Measurements from ENCODE around the gene PI16.

Gene PI16

GRCh38 chr6:36956446-36956820 is 1.9 kb downstream of the PI16 start:
- no peak for DNase-seq (ENCODE audit: low read depth in 1 of 2, low spot score in 1 of 2)

- DNase-seq (ENCODE audit: low read depth in 1 of 2, low spot score in 1 of 2), result no peak
These were observed 3.3 kb downstream of the PI16 start for GRCh38 chr6:36957773-36958271.

GRCh38 chr6:36958775-36959554 is 4.4 kb downstream of the PI16 start:
- DNase-seq (ENCODE audit: low read depth in 1 of 2, low spot score in 1 of 2), result no peak

- DNase-seq (ENCODE audit: low read depth in 1 of 2, low spot score in 1 of 2), result no peak
These were observed 5.2 kb downstream of the PI16 start for GRCh38 chr6:36959555-36960250.

GRCh38 chr6:36961441-36962435 is 7.2 kb downstream of the PI16 start:
- no peak for DNase-seq (ENCODE audit: low read depth in 1 of 2, low spot score in 1 of 2)

- peak; percentile 46 to 63 for DNase-seq (ENCODE audit: low read depth in 1 of 2, low spot score in 1 of 2)
These were observed 8.3 kb downstream of the PI16 start for GRCh38 chr6:36962874-36963273.

GRCh38 chr6:36963451-36964290 is 9.1 kb downstream of the PI16 start:
- DNase-seq (ENCODE audit: low read depth in 1 of 2, low spot score in 1 of 2), result no peak

- DNase-seq (ENCODE audit: low read depth in 1 of 2, low spot score in 1 of 2), result no peak
These were observed 9.8 kb downstream of the PI16 start for GRCh38 chr6:36964349-36964748.

- DNase-seq (ENCODE audit: low read depth in 1 of 2, low spot score in 1 of 2), result no peak
These were observed 10.4 kb downstream of the PI16 start for GRCh38 chr6:36964908-36965307.

GRCh38 chr6:36967301-36967700 is 12.8 kb downstream of the PI16 start:
- no peak for DNase-seq (ENCODE audit: low read depth in 1 of 2, low spot score in 1 of 2)

GRCh38 chr6:36967757-36968156 is 13.2 kb downstream of the PI16 start:
- no peak for DNase-seq (ENCODE audit: low read depth in 1 of 2, low spot score in 1 of 2)

- no peak for DNase-seq (ENCODE audit: low read depth in 1 of 2, low spot score in 1 of 2)
These were observed 13.9 kb downstream of the PI16 start for GRCh38 chr6:36968266-36968977.

- no peak for DNase-seq (ENCODE audit: low read depth in 1 of 2, low spot score in 1 of 2)
These were observed 14.7 kb downstream of the PI16 start for GRCh38 chr6:36969240-36969691.

GRCh38 chr6:36969988-36970891 is 15.7 kb downstream of the PI16 start:
- no peak for DNase-seq (ENCODE audit: low read depth in 1 of 2, low spot score in 1 of 2)

- no peak for DNase-seq (ENCODE audit: low read depth in 1 of 2, low spot score in 1 of 2)
These were observed 16.6 kb downstream of the PI16 start for GRCh38 chr6:36970892-36971842.

GRCh38 chr6:36971921-36972673 is 17.6 kb downstream of the PI16 start:
- DNase-seq (ENCODE audit: low read depth in 1 of 2, low spot score in 1 of 2), result no peak

GRCh38 chr6:36973190-36973589 is 18.7 kb downstream of the PI16 start:
- DNase-seq (ENCODE audit: low read depth in 1 of 2, low spot score in 1 of 2), result no peak
